PC-9 (cell line): ENCODE measurements around the gene CXCL17. TPM values are rescaled to one million over a fixed set of nuclear protein-coding genes. Genes with fewer than 3 reads are reported as not detected.

Experiments
- BruUV-seq: library from RNA; stranded (reverse); fragments of 400-500 nt; replicated peaks from 2 replicates; lab custom pipeline; 2021; lab: Mats Ljungman, UMichigan
- CTCF ChIA-PET: fragments of 300-600 bp; sonication (Branson Sonifier 250); formaldehyde crosslinking; loops from one replicate; lab custom pipeline; 2022; ENCODE audit warnings: antibody characterized with exemption; lab: Charles Lee
- POLR2A ChIA-PET: fragments of 300-600 bp; sonication (Branson Sonifier 250); formaldehyde crosslinking; loops from one replicate; lab custom pipeline; 2022; ENCODE audit warnings: antibody characterized with exemption; ENCODE audit not compliant: unreplicated experiment; lab: Charles Lee
- DNase-seq, 2 experiments: peaks; one replicate each; pipeline versions ENCODE4 v3.0.0 to v3.0.0-alpha.2; 2015 to 2022; ENCODE audit warnings: mixed read lengths in 1 of 2
- H2AFZ ChIP-seq: fragments of 200-600 bp; sonication (generic); 2 replicates; pipeline ENCODE4 v1.8.1; 2017; ENCODE audit warnings: antibody characterized with exemption
- H3F3A ChIP-seq: fragments of 200-600 bp; sonication (generic); 2 replicates; pipeline ENCODE4 v1.8.1; 2017; ENCODE audit warnings: antibody characterized with exemption, mild to moderate bottlenecking, low read depth; ENCODE audit not compliant: insufficient read depth
- H3K27ac ChIP-seq: fragments of 200-600 bp; sonication (generic); 2 replicates; pipeline ENCODE4 v1.6.1; 2016; ENCODE audit warnings: mixed run types
- H3K27me3 ChIP-seq: fragments of 200-600 bp; sonication (generic); 2 replicates; pipeline ENCODE4 v1.6.1; 2016; ENCODE audit warnings: low read depth, mixed run types; ENCODE audit not compliant: insufficient read depth
- H3K36me3 ChIP-seq: fragments of 200-600 bp; sonication (generic); 2 replicates; pipeline ENCODE4 v1.6.1; 2016; ENCODE audit warnings: low read depth, mixed run types
- H3K4me1 ChIP-seq: fragments of 200-600 bp; sonication (generic); replicated peaks from 2 replicates; pipeline ENCODE4 v1.6.1; 2016; ENCODE audit warnings: mixed run types; ENCODE audit not compliant: insufficient read depth
- H3K4me2 ChIP-seq: fragments of 200-600 bp; sonication (generic); 2 replicates; pipeline ENCODE4 v1.6.1; 2017; ENCODE audit warnings: mixed run types
- H3K4me3 ChIP-seq: fragments of 200-600 bp; sonication (generic); 2 replicates; pipeline ENCODE4 v1.6.1; 2016; ENCODE audit warnings: mixed run types
- H3K79me2 ChIP-seq: fragments of 200-600 bp; sonication (generic); 2 replicates; pipeline ENCODE4 v1.6.1; 2017; ENCODE audit warnings: low read depth, mixed run types
- H3K9me2 ChIP-seq: fragments of 200-600 bp; sonication (generic); 2 replicates; pipeline ENCODE4 v1.8.1; 2017; ENCODE audit warnings: mild to moderate bottlenecking; ENCODE audit not compliant: insufficient read depth
- H3K9me3 ChIP-seq: fragments of 200-600 bp; sonication (generic); 2 replicates; pipeline ENCODE4 v1.8.1; 2016; ENCODE audit warnings: low read depth; ENCODE audit not compliant: insufficient read depth
- H4K20me1 ChIP-seq: fragments of 200-600 bp; sonication (generic); 2 replicates; pipeline ENCODE4 v1.8.1; 2017; ENCODE audit not compliant: insufficient read depth
- CTCF ChIP-seq: fragments of 200-600 bp; sonication (generic); conservative IDR thresholded peaks from 2 replicates; pipeline ENCODE4 v1.6.1; 2017; ENCODE audit warnings: mixed run types, antibody characterized with exemption, mild to moderate bottlenecking, moderate library complexity
- EZH2 ChIP-seq: fragments of 200-600 bp; sonication (generic); IDR thresholded peaks from 2 replicates; pipeline ENCODE4 v1.8.0; 2017; ENCODE audit warnings: antibody characterized with exemption, low read depth
- intact Hi-C: fragments of 100-400 bp; cut with micrococcal nuclease; formaldehyde crosslinking; loops from one replicate; pipeline ENCODE4 v1.10.0; 2022; ENCODE audit not compliant: unreplicated experiment
- total RNA-seq: library from RNA; stranded (reverse); gene quantifications from 2 replicates; pipeline ENCODE4 v1.2.3, GENCODE V29; 2021

The CXCL17 gene
- total RNA-seq, 1 experiment from 2014 or later: 0.41 TPM

GRCh38 chr19:42459926-42460325 lies 17.2 kb upstream of the CXCL17 start:
- no peaks in the 10 kb centered on the region for H3K36me3 ChIP-seq
- no peaks in the 10 kb centered on the region for H3K9me3 ChIP-seq
- no peaks in the 10 kb centered on the region for H3K9me2 ChIP-seq
- H3K4me3 ChIP-seq: no peak overlapping the region
- H3K79me2 ChIP-seq: no peaks in the 10 kb centered on the region
- H3K4me1 ChIP-seq: peaks cover 20% of the 10 kb centered on the region
- no peak overlapping the region for H3K4me2 ChIP-seq
- BruUV-seq: no TSS peak
- TF ChIP-seq CTCF (no peak), EZH2 (no peak)
- no peak for DNase-seq
- H3K27ac ChIP-seq: no peak overlapping the region
- intact Hi-C loops: no loop called here
- CTCF ChIA-PET: no interaction called here
- H2AFZ ChIP-seq: no peak overlapping the region
- H3F3A ChIP-seq: peaks cover 15% of the 10 kb centered on the region
- POLR2A ChIA-PET: no interaction called here
- H3K27me3 ChIP-seq: no peaks in the 10 kb centered on the region
- no peaks in the 10 kb centered on the region for H4K20me1 ChIP-seq

GRCh38 chr19:42455621-42456081 lies 12.9 kb upstream of the CXCL17 start:
- Histone ChIP-seq H3K4me1 (peaks cover 31% of the 10 kb centered on the region), H2AFZ (no peak overlapping the region), H3K79me2 (no peaks in the 10 kb centered on the region), H3K27ac (peak overlapping the region; percentile 78), H3K9me2 (no peaks in the 10 kb centered on the region), H4K20me1 (no peaks in the 10 kb centered on the region), H3K27me3 (no peaks in the 10 kb centered on the region), H3F3A (peaks cover 18% of the 10 kb centered on the region), H3K4me3 (no peak overlapping the region), H3K36me3 (no peaks in the 10 kb centered on the region), H3K4me2 (peak overlapping the region; percentile 39; the same call in 1 of the 2 replicates), H3K9me3 (no peaks in the 10 kb centered on the region)
- intact Hi-C loops: loop anchor here (1.0 kb wide), 1 partner anchor 74 kb away; no protein-coding TSS in a partner anchor
- no TSS peak for BruUV-seq
- TF ChIP-seq CTCF: no peak
- no peak for TF ChIP-seq EZH2
- DNase-seq: peak; percentile 68 to 98
- CTCF ChIA-PET: interaction anchor here (1.1 to 1.2 kb wide), 2 partner anchors 14 to 73 kb away, joined by 3 to 5 read pairs; partner anchors contain the start of gene CEACAM1
- POLR2A ChIA-PET: no interaction called here

DNA sequence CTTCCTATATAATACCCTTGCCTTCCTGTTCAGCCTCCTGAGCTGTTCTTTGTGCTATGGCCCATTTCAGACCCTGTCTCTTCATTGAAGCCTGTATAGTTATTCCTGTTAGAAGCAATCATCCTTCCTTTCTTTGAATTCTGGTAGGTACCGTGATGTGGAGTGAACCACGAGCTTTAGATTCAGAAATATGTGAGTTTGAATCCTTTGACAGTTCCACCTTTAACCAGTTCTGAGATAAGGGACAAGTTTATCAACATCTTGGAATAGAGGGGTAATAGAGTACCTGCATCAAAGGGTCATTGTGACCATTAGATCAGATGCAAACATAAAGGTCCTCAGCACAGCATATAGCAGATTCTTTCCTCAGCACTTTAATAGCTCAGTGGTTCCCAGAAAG lies 12.3 kb upstream of the CXCL17 start:
- BruUV-seq: no TSS peak
- CTCF ChIA-PET: interaction anchor here (0.6 to 1.2 kb wide), 3 partner anchors 14 to 1009 kb away, joined by 3 to 6 read pairs (median 5); partner anchors contain the start of gene CEACAM1
- H2AFZ ChIP-seq: no peak overlapping the region

More for the DNA sequence above, 12.3 kb upstream of the CXCL17 start:
- no peaks in the 10 kb centered on the region for H3K79me2 ChIP-seq
- POLR2A ChIA-PET: no interaction called here
- H3K4me2 ChIP-seq: peak overlapping the region; percentile 26; the same call in 1 of the 2 replicates
- peak overlapping the region; percentile 43 for H3K27ac ChIP-seq
- H3F3A ChIP-seq: peaks cover 18% of the 10 kb centered on the region
- no peaks in the 10 kb centered on the region for H3K27me3 ChIP-seq
- peaks cover 35% of the 10 kb centered on the region for H3K4me1 ChIP-seq
- H3K9me2 ChIP-seq: no peaks in the 10 kb centered on the region
- intact Hi-C loops: loop anchor here (1.0 kb wide), 1 partner anchor 74 kb away; no protein-coding TSS in a partner anchor
- no peak overlapping the region for H3K4me3 ChIP-seq
- no peaks in the 10 kb centered on the region for H3K36me3 ChIP-seq
- H4K20me1 ChIP-seq: no peaks in the 10 kb centered on the region
- DNase-seq: no peak
- H3K9me3 ChIP-seq: no peaks in the 10 kb centered on the region
- TF ChIP-seq CTCF (no peak), EZH2 (no peak)
